ENCODE results near the gene BABAM2.

- no peak for TF ChIP-seq POLR2A (IDR thresholded peaks at IDR 0.05)
- TF ChIP-seq POLR2AphosphoS5 (IDR thresholded peaks at IDR 0.05), result no peak
- TF ChIP-seq, protein P1, sequence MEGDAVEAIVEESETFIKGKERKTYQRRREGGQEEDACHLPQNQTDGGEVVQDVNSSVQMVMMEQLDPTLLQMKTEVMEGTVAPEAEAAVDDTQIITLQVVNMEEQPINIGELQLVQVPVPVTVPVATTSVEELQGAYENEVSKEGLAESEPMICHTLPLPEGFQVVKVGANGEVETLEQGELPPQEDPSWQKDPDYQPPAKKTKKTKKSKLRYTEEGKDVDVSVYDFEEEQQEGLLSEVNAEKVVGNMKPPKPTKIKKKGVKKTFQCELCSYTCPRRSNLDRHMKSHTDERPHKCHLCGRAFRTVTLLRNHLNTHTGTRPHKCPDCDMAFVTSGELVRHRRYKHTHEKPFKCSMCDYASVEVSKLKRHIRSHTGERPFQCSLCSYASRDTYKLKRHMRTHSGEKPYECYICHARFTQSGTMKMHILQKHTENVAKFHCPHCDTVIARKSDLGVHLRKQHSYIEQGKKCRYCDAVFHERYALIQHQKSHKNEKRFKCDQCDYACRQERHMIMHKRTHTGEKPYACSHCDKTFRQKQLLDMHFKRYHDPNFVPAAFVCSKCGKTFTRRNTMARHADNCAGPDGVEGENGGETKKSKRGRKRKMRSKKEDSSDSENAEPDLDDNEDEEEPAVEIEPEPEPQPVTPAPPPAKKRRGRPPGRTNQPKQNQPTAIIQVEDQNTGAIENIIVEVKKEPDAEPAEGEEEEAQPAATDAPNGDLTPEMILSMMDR (IDR thresholded peaks at IDR 0.05), result no peak
- no peak for TF ChIP-seq EP300 (IDR thresholded peaks at IDR 0.05; ENCODE audit: low read depth)
These were observed 63.7 kb downstream of the BABAM2 start for GRCh38 chr2:27954221-27954673.

Measured in transverse colon (tissue), 4 donors.